GM21381 (cell line): ENCODE measurements around the gene JAM3.
"Not testable (repeated sequence)": the region's sequence is repeated elsewhere in the genome, so short reads cannot be mapped to it uniquely, and the experiment has no call there.

Source experiments
- ATAC-seq: cut with Tn5 transposase; IDR thresholded peaks from one replicate; pipeline ENCODE4 v1.9.1; 2021; ENCODE audit warnings: mild to moderate bottlenecking, moderate library complexity; ENCODE audit not compliant: unreplicated experiment

Gene JAM3

DNA sequence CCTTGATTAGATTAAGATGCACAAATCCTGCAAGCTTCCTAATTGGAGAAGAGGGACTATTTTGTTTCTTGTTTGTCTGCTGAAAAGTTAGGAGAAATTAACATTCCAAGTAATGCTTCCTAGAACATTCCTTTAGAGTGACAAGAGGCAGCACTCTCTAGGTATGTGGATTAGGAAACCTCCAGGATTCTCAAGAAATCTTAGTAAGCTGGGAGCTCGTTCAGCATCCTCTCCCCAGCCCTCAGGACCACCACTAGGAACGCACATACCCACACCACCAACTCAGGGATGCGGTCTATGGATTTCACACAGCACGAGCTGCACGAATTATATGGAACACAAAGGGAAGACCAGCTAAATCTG, 102.0 kb downstream of the JAM3 start:
- ATAC-seq: no peak

DNA sequence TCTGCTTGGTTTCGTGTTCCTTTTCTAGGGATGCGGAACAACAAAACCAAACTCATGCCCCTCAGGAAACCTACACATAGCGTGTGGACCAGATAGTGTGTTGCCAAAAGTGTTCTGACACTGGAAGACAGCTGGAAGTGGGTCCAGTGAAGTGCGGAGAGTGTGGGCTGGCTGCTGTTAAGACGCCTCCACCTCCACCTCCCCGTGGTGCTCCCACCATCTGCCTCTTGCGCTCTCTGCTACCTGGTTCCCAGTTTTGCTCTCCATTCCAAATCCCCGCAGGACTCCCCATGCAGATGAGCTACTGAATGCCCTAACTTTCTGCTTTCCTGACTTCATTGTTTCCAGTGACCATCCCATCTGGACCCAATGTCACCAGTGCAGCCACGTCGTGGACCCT, 103.1 kb downstream of the JAM3 start:
- no peak for ATAC-seq

DNA sequence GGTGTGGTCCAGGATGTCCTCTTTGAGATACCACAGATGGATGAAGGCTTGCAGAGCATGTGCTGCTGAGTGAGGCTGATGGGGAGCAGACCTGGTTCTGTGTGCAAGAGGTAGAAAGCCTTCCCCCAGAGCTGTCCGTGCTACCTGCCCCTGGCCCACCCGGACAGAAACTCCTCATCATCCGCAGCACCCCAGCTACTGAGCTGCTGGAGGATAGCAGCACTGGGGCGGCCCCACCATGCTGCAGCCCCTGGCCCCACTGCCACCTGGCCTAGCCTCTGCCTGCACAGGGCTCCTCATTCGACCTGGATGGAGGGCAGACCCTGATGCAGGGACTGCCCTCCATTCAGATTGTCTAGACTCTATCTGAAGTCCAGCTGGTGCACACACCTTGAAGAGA, 104.4 kb downstream of the JAM3 start:
- ATAC-seq: no peak

DNA sequence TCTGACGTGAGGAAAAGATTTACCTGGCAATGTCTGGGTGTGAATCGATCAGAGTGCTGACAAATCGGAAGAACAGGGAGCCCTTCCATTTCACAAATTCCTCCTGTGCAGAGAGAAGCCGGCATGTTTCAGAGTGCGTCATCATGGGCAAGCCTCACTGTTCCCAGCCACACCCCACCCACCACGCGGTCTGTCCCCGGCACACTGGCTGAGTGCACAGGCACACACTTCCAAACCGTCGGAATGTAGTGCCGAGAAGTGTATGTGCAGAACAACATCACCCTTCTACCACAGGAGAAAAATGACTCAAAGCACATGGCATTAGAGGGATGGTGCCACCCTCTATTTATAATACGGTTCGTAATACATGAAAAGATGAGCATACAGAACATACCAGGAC, 107.4 kb downstream of the JAM3 start:
- no peak for ATAC-seq

DNA sequence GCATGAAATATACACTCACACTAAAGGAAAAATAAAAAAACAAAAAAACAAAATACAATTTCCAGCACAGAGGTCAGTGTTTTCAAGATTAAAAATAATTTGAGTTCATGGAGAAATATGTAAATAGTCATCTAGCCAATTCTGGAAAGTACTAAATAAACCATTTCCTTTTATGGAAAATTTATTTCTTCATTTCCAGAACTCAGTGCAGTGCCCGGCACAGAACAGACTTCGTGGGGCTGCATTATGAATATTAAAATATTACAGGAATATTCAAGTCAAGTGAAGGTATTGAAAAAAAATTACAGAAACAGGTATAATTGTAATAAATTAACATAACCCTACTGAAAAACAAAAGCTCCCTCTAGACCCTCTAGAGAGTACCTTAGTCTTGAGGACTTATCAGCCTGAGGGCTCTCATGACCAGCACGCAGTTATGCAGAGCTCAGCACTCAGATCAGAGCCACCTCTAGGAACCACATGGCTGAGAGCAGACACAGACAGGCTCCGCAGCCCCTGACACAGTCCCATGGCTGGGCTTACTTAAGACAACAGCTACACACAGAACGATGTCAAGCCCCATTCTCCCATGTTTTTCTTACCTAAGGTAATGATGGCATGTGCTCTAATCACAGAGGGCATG, 109.3 kb downstream of the JAM3 start:
- ATAC-seq: no peak

DNA sequence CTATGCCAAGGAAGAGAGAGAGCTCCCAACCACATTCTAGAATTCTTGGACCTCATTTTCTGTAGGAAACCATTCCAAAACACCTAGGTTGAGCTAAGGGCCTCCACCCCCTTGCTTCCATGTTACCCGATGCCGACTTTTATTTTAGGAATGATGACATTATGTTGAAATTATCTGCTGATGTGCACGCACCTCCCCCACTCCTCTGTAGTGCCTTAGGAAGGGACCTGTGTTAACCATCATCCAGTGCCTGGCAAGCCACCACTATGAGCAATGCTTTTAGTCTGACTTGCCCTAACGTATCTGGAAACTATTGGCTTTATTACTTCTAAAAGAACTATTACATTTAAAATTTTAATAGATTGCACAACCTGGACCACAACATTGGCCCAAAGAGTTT, 112.8 kb downstream of the JAM3 start:
- ATAC-seq: no peak

DNA sequence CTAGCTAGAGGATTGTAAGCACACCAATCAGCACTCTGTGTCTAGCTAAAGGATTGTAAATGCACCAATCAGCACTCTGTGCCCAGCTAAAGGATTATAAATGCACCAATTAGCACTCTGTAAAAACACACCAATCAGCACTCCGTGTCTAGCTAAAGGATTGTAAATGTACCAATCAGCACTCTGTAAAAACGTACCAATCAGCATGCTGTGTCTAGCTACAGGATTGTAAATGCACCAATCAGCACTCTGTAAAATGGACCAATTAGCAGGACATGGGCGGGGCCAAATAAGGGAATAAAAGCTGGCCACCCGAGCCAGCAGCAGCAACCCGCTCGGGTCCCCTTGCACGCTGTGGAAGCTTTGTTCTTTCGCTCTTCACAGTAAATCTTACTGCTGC, 119.2 kb downstream of the JAM3 start:
- ATAC-seq: not testable (repeated sequence)

DNA sequence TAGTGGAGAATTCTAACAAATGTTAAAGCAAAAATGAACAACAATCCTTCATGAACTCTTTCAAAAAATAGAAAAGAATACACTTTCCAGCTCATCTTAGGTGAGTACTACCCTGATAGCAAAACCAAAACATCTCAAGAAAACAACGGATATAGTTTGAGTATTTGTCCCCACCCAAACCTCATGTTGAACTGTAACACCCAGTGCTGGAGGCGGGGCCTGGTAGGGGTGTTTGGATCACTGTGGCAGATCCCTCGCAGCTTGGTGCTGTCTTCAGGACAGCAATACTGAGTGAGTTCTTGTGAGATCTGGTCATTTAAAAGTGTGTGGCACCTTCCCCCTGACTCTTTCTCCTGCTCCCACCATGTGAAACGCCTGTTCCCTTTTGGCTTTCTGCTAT, 127.9 kb downstream of the JAM3 start:
- no peak for ATAC-seq

DNA sequence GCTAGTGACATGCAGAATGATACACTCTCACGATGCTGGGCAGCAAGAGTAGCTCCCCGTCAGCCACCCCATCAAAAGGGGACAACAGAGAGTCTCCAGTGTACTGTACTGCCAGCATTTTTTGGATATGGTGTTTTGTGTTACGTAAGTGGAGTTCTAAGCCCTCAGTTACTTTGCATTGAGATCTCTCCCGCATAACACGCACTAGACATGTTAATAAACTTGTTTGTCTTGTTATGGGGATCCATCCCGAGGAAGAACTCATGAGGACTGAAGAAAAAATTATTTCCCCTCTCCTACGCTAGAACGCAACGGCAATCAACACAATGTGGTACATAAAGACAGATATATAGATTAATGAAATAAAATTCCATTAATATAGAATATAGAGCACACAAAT, 130.7 kb downstream of the JAM3 start:
- no peak for ATAC-seq

DNA sequence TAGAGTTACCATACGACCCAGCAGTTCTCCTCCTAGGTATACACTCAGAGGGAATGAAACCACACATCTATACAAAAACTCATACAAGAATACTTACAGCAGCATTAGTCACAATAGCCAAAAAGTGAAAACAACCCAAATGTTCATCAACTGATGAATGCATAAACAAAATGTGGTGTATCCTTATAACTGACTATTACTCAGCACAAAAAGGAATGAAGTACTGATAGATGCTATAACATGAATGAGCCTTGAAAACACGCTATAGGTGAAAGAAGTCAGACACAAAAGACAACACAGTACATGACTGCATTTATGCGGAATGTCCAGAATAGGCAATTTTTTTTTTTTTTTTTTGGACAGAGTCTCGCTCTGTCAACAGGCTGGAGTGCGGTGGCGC, 131.8 kb downstream of the JAM3 start:
- ATAC-seq: no peak
